Testis (tissue), 2 donors: ENCODE data around the gene EGFR.

Source experiments
- CTCF ChIP-seq, 3 experiments: fragments of 450-650 bp in 2 of 3; fragments of 200-600 bp in 1 of 3; sonication (generic) in 1 of 3; IDR thresholded peaks; one replicate each; pipeline ENCODE4 v1.5.1; 2016 to 2019; ENCODE audit warnings: antibody characterized with exemption in 3 of 3, mild to moderate bottlenecking in 2 of 3, moderate library complexity in 1 of 3
- POLR2A ChIP-seq: fragments of 450-650 bp; IDR thresholded peaks from one replicate; pipeline ENCODE4 v1.6.1; 2017; ENCODE audit warnings: antibody characterized with exemption, mild to moderate bottlenecking, moderate library complexity

- TF ChIP-seq CTCF (IDR thresholded peaks at IDR 0.05) (no peak), POLR2A (no peak)
These were observed 114.2 kb downstream of the EGFR start for GRCh38 chr7:55132890-55133551.
